Brain microvascular endothelial cell (primary cell): ENCODE measurements around the gene MAPK4.
"Not testable (repeated sequence)": the region's sequence is repeated elsewhere in the genome, so short reads cannot be mapped to it uniquely, and the experiment has no call there.

Source experiments
- DNase-seq: peaks from one replicate; pipeline ENCODE4 v3.0.0-alpha.2; 2020
- H3K27ac ChIP-seq: fragments of 250-450 bp; sonication (Bioruptor Pico); 2 replicates; pipeline ENCODE4 v1.5.1; 2020; ENCODE audit warnings: mild to moderate bottlenecking, moderate library complexity
- H3K27me3 ChIP-seq: fragments of 250-450 bp; sonication (Bioruptor Pico); replicated peaks from 2 replicates; pipeline ENCODE4 v1.5.1; 2020; ENCODE audit warnings: mild to moderate bottlenecking
- H3K36me3 ChIP-seq: fragments of 250-450 bp; sonication (Bioruptor Pico); replicated peaks from 2 replicates; pipeline ENCODE4 v1.5.1; 2020; ENCODE audit warnings: mild to moderate bottlenecking
- H3K4me3 ChIP-seq: 2 replicates; pipeline ENCODE4 v1.5.1; 2011; ENCODE audit warnings: low read depth, mild to moderate bottlenecking, control low read depth, low read length, moderate library complexity
- CTCF ChIP-seq: IDR thresholded peaks from 2 replicates; pipeline ENCODE4 v1.5.1; 2011; ENCODE audit warnings: low read depth, mild to moderate bottlenecking, moderate library complexity, low read length, control low read depth, inconsistent platforms; ENCODE audit errors: missing control alignments
- in situ Hi-C: cut with HindIII; loops from 2 replicates; pipeline ENCODE4 v1.10.0; 2017; ENCODE audit warnings: low sequenced_read_pairs, low pct_ligation_motif_present

The MAPK4 gene

GRCh38 chr18:50590593-50590992 lies 30.7 kb downstream of the MAPK4 start:
- Histone ChIP-seq H3K36me3 (no peaks in the 10 kb centered on the region), H3K4me3 (no peak overlapping the region), H3K27me3 (no peaks in the 10 kb centered on the region), H3K27ac (no peak overlapping the region)
- no peak for DNase-seq
- no peak for TF ChIP-seq CTCF
- in situ Hi-C loops: no loop called here

DNA sequence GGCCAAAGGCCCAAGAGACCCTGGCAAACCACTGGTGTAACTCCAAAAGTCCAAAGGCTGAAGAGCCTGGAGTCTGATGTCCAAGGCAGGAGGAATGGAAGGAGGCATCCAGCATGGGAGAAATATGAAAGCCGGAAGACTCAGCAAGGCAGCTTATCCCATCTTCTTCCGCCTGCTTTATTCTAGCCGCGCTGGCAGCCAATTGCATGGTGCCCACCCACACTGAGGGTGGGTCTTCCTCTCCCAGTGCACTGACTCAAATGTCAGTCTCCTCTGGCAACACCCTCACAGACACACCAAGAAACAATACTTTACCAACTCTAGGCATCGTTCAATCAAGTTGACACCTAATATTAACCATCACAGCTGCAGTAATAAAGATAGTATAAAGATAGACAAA lies 34.1 kb downstream of the MAPK4 start:
- TF ChIP-seq CTCF: no peak
- H3K27me3 ChIP-seq: no peaks in the 10 kb centered on the region
- H3K36me3 ChIP-seq: no peaks in the 10 kb centered on the region
- H3K27ac ChIP-seq: no peak overlapping the region
- DNase-seq: no peak
- no peak overlapping the region for H3K4me3 ChIP-seq
- in situ Hi-C loops: no loop called here

DNA sequence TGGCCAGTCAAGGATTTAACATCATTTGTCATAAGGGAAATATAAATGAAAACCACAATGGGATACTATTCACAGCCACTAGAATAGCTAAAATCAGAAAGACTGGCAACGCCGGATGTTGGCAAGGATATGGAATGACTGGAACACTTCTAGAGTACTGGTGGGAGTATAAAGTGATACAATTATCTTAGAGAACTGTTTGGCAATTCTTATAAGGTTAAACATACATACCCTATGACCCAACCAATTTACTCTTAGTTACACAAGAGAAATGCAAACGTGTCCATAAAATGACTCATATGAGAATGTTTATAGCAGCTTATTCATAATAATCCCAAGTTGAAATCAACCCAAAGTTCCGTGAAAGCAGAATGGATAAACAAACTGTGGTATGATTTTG lies 35.1 kb downstream of the MAPK4 start:
- H3K36me3 ChIP-seq: no peaks in the 10 kb centered on the region
- H3K4me3 ChIP-seq: no peak overlapping the region
- no peak overlapping the region for H3K27ac ChIP-seq
- DNase-seq: no peak
- no peak for TF ChIP-seq CTCF
- in situ Hi-C loops: no loop called here
- H3K27me3 ChIP-seq: no peaks in the 10 kb centered on the region

GRCh38 chr18:50602466-50602865 lies 42.6 kb downstream of the MAPK4 start:
- no peak overlapping the region for H3K27ac ChIP-seq
- no peak overlapping the region for H3K4me3 ChIP-seq
- no peak for DNase-seq
- no peak for TF ChIP-seq CTCF
- in situ Hi-C loops: no loop called here
- no peaks in the 10 kb centered on the region for H3K27me3 ChIP-seq
- H3K36me3 ChIP-seq: no peaks in the 10 kb centered on the region

DNA sequence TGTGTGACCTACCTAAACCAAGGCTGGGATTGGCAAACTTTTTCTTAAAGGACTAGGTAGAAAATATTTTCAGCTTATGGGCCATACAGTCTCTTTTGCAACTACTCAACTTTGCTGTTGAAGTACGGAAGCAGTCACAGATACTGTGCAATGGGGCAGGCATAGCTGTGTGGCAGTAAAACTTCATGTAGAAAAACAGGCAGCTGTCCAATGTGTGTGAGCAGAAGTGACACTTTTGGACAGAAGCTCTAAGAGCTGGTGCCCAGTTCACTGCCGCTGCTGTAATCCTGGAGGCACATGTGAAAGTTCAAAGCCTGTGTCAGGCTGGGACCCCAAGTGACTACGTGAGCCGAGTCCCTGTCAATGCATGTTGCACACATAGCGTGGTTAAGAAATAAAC lies 46.7 kb downstream of the MAPK4 start:
- Histone ChIP-seq H3K27ac (no peak overlapping the region), H3K36me3 (no peaks in the 10 kb centered on the region), H3K27me3 (no peaks in the 10 kb centered on the region), H3K4me3 (no peak overlapping the region)
- in situ Hi-C loops: no loop called here
- TF ChIP-seq CTCF: no peak
- no peak for DNase-seq

- Histone ChIP-seq H3K4me3 (no peak overlapping the region), H3K27me3 (no peaks in the 10 kb centered on the region), H3K36me3 (no peaks in the 10 kb centered on the region), H3K27ac (no peak overlapping the region)
- TF ChIP-seq CTCF: no peak
- in situ Hi-C loops: no loop called here
- no peak for DNase-seq
Observed at GRCh38 chr18:50607378-50607926, 47.6 kb downstream of the MAPK4 start.

DNA sequence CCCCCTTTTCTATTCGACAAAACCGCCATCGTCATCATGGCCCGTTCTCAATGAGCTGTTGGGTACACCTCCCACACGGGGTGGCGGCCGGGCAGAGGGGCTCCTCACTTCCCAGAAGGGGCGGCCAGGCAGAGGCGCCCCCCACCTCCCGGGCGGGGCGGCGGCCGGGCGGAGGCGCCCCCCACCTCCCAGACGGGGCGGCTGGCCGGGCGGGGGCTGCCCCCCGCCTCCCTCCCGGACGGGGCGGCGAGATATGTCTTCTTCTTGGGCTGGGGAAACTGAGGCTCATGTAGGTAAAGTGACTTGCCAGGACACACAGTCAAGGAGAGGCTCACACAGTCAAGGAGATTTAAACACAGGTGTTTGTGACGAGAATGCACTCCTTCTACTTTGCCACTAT lies 49.3 kb downstream of the MAPK4 start:
- H3K36me3 ChIP-seq, H3K4me3 ChIP-seq, in situ Hi-C loops: not testable (repeated sequence)

More for the DNA sequence above, 49.3 kb downstream of the MAPK4 start:
- H3K27me3 ChIP-seq, DNase-seq, H3K27ac ChIP-seq: not testable (repeated sequence)
